Iris pigment epithelial cell (primary cell): ENCODE results near the gene HTT-AS.

Source experiments
- DNase-seq: peaks from one replicate; pipeline ENCODE4 v3.0.0-alpha.2; 2011; ENCODE audit warnings: low read depth

Gene HTT-AS

GRCh38 chr4:3030566-3031356 is 43.6 kb downstream of the HTT-AS start:
- no peak for DNase-seq

- no peak for DNase-seq
These were observed 44.9 kb downstream of the HTT-AS start for GRCh38 chr4:3029464-3029863.

DNA sequence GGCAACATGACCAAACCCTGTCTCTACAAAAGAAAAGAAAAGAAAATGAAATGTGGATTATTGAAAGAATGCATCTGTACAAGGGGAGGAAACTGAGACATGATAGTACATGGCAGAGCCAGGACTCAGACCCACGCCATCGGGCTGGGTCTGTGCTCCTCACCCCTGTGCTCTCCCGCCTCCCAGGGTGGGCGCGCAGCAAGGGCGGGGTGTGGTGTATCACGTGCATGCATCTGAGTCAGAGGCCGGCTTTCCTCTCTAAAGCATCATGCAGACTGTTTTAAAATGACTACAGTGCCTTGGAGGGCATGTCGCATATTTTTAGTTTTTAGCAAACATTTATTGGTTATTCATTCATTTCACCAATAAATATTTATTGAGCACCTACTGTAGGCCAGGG is 47.8 kb downstream of the HTT-AS start:
- DNase-seq = no peak

- DNase-seq = no peak
These were observed 48.5 kb downstream of the HTT-AS start for GRCh38 chr4:3025881-3026280.

DNA sequence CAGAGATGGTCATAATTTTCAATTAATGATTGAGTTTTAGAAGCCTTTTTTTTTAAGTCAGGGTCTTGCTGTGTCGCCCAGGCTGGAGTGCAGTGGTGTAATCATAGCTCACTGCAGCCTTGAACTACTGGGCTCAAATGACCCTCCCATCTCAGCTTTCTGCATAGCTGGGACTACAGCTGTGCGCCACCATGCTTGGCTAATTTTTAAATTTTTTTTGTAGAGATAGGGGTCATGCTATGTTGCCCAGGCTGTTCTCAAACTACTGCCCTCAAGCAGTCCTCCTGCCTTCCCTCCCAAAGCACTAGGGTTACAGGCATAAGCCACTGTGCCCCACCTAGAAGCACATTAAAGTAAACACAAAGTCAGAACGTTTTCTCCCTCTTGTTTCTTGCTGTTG is 51.7 kb downstream of the HTT-AS start:
- DNase-seq = no peak

DNA sequence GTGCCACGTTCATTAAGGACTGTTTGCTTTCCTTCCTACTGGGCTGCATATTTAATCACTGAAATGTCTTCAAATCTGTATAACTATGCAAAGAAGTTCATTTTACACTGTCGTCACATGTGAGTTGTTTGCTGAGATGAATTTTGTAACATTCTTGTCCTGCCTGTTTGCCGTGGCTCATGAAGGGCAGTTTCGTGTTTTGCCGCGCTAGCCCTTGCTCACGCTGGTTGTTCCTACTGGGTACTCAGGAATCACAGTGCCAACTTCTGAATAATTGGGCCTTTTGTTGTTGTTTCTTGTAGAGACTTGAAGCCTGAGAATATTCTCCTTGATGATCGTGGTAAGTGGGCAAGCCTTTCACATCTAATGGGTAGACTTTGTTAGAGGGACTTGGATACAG is 52.2 kb downstream of the HTT-AS start:
- DNase-seq = no peak

DNA sequence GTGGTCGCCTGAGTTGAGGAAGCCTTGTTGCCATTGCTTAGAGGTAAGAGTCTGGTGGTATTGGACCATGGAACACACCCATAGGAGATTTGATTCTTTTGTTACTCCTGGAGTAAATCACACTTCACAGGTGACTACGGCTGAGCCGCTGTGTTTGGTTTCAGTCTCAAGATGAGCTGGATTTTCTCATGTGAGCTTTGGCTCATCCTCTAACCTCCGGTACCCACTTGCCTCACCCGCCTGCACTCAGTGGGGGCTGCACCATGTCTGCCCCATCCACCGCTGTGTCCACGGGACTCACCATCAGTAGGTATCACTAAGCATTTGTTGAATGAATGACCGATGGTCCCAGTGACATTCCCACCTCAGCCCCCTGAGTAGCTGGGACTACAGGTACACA is 52.7 kb downstream of the HTT-AS start:
- DNase-seq = no peak

DNA sequence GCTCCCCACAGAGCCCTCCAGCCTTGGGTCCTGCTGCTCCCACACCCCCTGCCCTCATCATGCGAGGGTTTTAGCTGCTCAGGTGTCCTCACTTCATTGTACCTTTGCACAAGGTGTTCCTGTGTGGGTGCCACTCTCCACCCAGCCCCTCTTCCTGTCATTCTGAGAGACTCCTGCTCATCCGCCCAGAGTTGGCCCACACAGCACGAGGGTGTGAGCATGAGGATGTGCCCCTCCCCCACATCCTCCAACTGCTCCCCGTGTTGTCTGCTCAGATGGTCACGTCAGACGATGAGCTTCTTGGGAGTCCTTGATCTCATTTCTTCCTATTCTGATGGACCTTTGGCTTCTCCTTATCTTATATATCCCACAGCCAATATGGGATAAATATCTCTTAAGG is 53.2 kb downstream of the HTT-AS start:
- DNase-seq = no peak

DNA sequence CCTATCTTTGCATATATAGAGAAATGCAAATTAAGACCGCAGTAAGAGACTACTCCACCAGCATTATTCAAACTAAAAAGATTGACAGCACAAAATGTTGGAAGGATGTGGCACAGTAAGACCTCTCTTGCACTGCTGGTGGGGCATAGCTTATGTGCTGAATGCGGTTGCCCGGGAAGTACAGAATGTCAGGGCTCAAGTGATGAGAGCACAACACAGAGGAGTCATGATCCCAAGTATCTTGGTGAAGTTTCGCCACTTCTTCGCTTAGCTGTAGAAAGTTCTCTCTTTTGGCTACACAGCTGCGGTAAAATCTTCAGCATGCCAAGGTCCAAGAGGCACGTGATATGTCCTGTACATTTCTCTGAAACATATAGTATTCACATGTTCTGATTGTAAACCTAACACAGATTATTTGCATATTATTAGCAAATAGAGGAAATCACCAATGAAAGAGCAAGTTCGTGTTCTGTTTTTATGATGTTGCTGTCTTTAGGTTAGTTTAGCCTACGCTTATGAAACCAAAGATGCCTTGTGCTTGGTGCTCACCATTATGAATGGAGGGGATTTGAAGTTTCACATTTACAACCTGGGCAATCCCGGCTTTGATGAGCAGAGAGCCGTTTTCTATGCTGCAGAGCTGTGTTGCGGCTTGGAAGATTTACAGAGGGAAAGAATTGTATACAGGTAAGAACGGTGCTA is 55.0 kb downstream of the HTT-AS start:
- DNase-seq = no peak

- DNase-seq = no peak
These were observed 56.8 kb downstream of the HTT-AS start for GRCh38 chr4:3017504-3017903.

DNA sequence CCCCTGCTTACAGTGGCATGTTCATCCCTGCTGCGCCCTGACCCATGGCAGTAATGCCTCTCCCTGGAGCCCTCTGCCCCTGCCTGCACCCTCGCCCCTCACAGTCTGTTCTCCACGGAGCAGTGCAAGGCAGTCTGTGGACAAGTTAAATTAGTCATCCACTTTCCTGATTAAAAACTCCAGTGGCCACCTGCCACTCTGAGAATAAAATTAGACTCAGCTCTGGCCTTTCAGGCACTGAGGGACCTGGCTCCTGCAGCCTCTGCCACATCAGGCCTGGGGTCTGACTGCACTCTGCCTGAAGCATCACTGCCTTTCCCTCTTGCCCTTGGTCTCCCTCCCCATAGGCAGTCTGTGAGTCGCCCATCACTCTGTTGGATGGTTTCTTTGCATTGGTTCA is 57.4 kb downstream of the HTT-AS start:
- no peak for DNase-seq

- no peak for DNase-seq
These were observed 60.4 kb downstream of the HTT-AS start for GRCh38 chr4:3013839-3014350.
